Measurements from ENCODE around the gene LCN10.

LCN10 gene

DNA sequence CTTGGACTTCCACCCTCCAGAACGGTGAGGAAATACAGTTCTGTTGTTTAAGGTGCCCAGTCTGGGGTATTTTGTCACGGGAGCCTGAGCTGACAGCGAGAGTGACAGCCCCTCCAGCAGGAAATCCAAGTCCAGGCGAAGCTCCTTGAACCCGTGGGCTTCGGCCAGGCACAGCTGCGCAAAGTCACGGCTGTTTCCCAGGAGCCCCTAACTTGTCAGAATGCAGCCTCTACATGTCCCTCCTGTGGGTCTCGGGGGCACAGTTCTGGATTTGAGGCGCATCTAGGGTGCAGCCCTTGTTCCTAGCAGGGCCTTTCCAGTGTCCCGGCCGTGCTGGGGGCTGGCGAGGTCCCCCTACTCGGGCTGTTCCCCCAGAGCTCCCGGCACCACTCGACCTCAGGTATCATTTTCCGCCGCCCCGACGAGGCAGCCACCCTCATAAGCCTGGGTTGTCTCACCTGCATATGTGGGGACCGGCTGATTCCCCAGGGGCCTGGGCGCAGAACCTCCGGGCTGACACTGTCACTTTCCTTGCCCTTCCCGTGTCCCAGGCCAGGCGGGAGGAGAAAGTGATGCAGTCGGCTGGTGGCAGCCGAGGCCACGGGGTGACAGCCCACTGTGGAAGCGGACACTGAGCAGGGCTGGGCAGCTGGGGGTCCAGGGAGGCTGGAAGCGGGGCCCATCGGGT is 10.8 kb upstream of the LCN10 start:
- no peak for DNase-seq

- DNase-seq, result no peak
These were observed 9.1 kb upstream of the LCN10 start for GRCh38 chr9:136751814-136752213.

DNA sequence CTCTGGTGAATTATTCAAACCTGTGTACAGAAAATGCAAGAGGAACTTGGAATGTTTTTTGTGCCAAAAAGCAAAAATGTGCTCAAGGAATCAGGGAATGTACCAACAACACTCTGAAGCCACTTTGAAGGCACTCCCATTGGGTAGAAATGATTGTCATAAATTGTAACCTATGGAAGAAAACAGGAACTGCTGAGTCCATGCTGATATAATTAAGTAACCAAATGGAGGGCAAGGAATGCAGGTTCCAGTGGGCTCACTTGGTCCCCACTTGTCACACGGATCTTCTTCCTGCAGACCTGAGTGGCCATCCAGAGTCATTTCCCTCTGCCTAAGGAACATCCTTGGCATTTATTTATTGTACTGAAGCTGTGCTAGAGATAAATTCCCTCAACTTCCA is 8.5 kb upstream of the LCN10 start:
- no peak for DNase-seq

GRCh38 chr9:136750526-136750925 is 7.8 kb upstream of the LCN10 start:
- no peak for DNase-seq

DNA sequence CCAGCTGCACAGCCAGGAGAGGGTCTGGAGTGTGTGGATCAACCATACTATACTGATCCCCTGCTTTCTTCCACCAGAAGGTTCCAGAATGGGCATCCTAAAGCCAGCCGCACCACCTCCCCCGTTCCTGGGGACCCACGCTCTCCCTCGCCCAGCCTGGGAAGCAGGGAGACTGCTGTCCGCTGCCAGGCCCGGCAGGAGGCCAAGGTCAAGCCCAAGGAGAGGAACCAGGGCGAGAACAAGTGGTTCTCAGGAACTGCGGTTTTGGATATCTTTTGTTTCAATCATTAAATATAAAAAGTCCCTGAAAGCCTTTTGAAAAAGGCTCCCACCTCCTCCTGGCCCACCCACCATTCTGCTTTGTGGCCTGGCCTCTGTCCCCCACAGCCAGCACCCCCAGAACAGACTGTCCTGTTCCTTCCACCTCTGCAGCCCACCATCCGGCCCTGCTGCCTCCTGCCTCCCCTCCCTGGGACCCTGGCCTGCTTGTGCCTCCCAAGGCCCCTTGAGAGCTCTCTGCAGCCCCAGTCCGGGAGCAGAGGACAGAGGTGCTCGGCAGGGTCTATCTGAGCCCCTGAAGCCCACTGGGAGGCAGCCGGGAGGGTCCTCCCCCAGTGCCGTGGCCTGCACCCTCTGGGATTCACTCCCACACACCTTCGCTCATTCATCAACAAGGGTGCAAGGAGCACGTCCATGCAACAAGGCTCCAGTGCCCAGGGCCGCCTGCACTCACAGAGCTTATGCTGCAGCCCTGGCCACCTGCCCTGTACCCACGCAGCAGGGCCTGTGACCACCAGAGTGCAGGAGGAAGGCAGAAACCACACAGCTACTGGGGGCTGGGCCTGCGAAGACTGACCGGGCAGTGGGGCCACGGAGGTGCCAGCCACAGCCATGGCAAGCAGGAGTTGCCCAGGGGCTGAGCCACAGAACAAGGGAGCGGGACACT is 6.2 kb upstream of the LCN10 start:
- no peak for DNase-seq

GRCh38 chr9:136748201-136748600 is 5.5 kb upstream of the LCN10 start, which contains the start of gene LCN6:
Gene LCN6 (minus strand): TSS chr9:136748525. CDS start chr9:136748483, 42 bp downstream.
- no peak for DNase-seq

- DNase-seq, result no peak
These were observed 4.7 kb upstream of the LCN10 start for GRCh38 chr9:136747161-136748060.

DNA sequence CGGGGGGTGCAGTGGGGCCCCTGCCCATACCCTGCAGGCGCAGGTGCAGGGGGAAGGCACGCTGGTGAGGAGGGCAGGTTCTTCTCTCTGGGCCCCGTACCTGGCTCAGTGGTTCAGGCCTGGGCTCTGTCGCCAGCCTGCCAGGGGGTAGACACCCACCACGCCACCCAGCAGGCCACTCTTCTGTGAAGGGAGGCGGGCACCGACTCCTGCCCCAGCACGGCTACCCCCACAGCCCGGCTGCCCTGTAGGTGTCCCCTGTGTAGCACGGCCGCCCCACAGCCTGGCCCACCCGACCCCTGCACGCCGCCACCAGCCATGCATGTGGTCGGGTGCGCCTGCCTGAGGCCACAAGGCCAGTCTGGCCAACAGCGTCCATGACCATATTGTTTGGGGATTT is 3.9 kb upstream of the LCN10 start:
- no peak for DNase-seq

DNA sequence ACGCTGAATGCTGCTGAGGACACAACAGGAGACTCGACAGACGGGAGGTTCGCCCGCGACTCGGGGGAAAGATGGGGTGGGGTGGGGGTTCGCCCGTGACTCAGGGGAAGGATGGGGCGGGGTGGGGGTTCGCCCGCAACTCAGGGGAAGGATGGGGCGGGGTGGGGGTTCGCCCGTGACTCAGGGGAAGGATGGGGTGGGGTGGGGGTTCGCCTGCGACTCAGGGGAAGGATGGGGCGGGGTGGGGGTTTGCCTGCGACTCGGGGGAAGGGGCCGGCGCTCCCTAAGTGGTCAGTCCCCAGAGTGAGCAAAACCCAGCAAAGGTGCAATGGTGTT is 3.4 kb upstream of the LCN10 start:
- no peak for DNase-seq

DNA sequence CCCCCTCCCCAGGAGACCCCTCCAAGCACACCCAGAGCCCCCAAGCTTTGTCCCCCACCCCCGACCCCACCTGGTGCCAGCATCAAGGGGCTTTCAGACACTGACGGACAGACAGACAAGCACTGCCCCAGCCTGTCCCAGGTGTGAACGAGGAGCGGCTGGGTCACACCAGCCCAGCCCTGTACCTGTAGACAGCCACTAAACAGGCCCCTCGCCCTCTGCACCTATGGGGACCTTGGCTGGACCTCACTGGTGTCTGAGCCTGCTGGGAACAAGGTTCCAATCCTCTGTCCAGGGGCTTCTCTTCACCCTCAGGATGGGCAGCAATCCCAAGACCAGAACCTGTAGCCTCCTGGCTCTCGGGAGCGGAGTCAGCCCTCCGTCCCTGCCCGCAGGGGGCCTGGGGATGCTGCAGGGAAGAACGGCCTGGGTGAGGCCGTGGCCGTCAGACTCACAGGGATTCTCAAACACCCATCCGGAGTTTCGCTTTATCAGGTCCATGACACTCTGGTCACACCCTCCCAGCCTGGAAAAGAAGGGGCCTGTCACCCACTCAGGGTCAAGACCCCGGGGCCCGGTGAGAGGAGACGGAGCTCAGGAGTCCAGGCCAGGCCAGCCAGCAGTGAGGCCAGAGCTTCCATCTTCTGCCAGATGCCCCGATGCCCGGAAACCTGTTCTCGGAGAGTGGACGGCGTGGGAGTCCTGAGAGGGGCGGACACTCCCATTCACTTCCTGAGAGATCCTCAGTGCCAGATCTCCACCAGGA is 2.8 kb upstream of the LCN10 start:
- no peak for DNase-seq

GRCh38 chr9:136744773-136745172 is 2.0 kb upstream of the LCN10 start:
- DNase-seq, result no peak

- DNase-seq, result no peak
These were observed 985 bp upstream of the LCN10 start for GRCh38 chr9:136743639-136744211.

DNA sequence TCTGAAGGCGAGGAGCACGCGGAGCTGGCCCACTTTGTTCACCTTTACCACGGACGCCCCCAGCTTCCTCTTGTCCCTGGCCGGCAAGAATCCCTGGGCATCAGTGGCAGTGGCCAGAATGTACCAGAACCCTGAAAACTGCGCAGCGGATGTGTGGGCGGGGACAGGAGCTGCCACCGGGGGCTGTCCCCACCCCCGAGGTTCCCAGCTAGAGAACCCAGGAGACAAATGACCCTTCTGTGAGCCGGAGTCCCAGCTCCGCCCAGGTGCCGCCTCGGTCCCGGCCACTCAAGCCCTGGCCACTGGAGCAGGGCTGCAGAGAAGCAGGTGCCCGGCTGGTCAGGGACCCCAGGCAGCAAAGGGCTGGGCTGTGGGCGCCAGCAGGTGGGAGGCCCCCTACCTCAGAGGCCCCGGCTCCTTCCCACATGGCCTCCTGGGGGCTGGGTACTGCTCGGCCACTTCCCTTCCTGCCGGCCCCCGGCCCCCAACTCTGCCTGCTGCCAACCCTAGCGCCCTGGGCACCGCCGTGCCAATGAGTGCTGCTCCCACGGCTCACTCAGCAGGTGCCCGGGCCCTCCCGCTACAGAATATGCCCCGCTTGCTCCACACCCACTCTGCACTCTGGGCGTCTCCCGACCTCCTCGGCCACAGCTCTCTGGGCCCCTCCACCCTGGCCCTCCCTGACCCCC is 713 bp downstream of the LCN10 start:
- DNase-seq, result no peak

DNA sequence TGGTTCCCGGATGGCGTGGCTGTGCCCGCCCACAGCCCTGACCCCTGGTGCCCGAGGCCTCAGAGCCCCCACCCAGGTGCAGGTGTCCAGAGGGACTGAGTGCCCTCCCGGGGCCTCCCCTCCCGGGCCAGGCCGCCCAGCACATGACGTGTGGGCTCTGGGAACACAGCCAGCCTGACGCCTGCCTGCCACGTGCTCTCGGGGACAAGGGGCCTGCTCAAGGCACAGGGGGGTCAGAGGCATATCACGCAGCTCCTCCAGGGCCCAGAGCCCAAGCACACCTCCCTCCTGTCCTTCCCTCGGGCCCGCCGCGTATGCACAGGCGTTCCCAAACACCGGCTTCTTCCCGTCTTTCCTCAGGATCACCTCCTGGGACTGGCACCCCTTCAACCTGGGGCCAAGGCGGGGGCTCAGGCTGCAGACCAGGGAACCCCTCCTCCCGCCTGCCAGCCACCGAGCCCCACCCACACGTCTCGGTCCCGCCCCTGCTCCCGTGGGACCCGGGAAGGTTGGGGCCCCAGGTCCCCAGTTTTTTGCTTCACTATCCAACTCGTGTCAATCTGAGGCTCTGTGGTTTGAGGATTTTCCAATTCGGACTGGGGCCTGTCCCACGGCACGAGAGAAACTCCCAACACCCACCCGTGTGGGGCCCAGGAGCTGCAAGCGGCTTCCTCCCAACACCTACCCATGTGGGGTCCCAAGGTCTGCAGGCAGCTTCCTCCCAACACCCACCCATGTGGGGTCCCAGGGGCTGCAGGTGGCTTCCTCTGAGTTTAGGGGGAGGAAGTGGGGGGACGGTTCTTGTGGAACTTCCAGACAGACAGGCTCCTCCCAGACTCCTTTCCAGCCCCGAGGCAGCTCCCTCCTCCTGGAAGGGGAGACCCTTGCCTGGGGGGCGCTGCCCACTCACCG is 1.5 kb downstream of the LCN10 start:
- DNase-seq, result no peak

GRCh38 chr9:136740491-136740890 is 2.2 kb downstream of the LCN10 start:
- DNase-seq, result no peak

- DNase-seq, result no peak
These were observed 2.7 kb downstream of the LCN10 start for GRCh38 chr9:136740069-136740468.

- no peak for DNase-seq
These were observed 3.2 kb downstream of the LCN10 start for GRCh38 chr9:136739509-136739908.

GRCh38 chr9:136738960-136739359 is 3.8 kb downstream of the LCN10 start:
- no peak for DNase-seq

GRCh38 chr9:136735812-136736480 is 6.8 kb downstream of the LCN10 start:
- no peak for DNase-seq
